LNCaP clone FGC (cell line): ENCODE measurements around the gene CYB5R3.
"Not testable (repeated sequence)": the region's sequence is repeated elsewhere in the genome, so short reads cannot be mapped to it uniquely, and the experiment has no call there.

Source experiments
- DNase-seq: peaks from one replicate; pipeline ENCODE4 v3.0.0-alpha.2; 2011; ENCODE audit warnings: low read depth
- H3K4me3 ChIP-seq: 2 replicates; pipeline ENCODE4 v1.5.1; 2011; ENCODE audit warnings: mild to moderate bottlenecking, low read depth, low read length, control low read depth
- TF ChIP-seq, protein P1 (sequence below): IDR thresholded peaks from 2 replicates; pipeline ENCODE4 v1.5.1; 2012; ENCODE audit warnings: mild to moderate bottlenecking; ENCODE audit not compliant: control insufficient read depth, insufficient read depth; ENCODE audit errors: extremely low read depth

CYB5R3 gene

GRCh38 chr22:42676059-42676607, 26.9 kb upstream of the CYB5R3 start:
- TF ChIP-seq, protein P1, sequence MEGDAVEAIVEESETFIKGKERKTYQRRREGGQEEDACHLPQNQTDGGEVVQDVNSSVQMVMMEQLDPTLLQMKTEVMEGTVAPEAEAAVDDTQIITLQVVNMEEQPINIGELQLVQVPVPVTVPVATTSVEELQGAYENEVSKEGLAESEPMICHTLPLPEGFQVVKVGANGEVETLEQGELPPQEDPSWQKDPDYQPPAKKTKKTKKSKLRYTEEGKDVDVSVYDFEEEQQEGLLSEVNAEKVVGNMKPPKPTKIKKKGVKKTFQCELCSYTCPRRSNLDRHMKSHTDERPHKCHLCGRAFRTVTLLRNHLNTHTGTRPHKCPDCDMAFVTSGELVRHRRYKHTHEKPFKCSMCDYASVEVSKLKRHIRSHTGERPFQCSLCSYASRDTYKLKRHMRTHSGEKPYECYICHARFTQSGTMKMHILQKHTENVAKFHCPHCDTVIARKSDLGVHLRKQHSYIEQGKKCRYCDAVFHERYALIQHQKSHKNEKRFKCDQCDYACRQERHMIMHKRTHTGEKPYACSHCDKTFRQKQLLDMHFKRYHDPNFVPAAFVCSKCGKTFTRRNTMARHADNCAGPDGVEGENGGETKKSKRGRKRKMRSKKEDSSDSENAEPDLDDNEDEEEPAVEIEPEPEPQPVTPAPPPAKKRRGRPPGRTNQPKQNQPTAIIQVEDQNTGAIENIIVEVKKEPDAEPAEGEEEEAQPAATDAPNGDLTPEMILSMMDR, result no peak
- no peak for DNase-seq
- no peak overlapping the region for H3K4me3 ChIP-seq

DNA sequence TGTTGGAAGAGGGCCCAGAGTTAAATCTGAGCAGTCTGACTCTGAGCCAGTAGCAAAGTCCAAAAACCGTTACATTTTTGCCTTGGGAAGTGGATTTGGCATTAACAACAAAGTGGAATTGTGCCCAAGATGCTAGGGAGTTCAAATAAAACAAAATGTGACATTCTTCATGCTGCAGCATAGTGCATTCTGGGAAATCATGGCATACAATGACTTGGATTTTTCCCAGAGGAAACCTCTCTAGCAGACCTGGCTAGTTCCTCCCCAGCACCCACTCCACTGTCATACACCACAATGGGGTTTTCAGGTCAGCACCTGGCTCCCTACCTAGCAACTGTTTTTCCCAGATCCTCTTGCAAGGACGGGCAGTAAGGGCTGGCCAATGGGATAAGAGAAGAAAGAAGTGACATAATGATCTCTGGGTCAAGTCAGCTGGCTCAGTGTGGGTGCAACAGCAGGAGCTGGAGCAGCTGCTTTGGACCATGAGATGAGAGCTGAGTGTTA, 24.8 kb upstream of the CYB5R3 start:
- H3K4me3 ChIP-seq, result no peak overlapping the region
- no peak for DNase-seq
- TF ChIP-seq, protein P1, result no peak

DNA sequence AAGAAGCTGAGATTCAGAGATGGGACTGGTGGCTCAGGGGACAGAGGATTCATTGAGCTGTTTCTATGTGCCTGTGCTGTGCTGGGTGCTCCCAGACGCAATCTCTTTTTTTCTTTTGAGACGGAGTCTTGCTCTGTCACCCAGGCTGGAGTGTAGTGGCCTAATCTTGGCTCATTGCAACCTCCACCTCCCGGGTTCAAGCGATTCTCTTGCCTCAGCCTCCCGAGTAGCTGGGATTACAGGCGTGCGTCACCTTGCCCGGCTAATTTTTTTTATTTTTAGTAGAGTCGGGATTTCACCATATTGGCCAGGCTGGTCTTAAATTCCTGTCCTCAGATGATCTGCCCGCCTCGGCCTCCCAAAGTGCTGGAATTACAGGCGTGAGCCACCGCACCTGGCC, 23.9 kb upstream of the CYB5R3 start:
- not testable (repeated sequence) for DNase-seq

DNA sequence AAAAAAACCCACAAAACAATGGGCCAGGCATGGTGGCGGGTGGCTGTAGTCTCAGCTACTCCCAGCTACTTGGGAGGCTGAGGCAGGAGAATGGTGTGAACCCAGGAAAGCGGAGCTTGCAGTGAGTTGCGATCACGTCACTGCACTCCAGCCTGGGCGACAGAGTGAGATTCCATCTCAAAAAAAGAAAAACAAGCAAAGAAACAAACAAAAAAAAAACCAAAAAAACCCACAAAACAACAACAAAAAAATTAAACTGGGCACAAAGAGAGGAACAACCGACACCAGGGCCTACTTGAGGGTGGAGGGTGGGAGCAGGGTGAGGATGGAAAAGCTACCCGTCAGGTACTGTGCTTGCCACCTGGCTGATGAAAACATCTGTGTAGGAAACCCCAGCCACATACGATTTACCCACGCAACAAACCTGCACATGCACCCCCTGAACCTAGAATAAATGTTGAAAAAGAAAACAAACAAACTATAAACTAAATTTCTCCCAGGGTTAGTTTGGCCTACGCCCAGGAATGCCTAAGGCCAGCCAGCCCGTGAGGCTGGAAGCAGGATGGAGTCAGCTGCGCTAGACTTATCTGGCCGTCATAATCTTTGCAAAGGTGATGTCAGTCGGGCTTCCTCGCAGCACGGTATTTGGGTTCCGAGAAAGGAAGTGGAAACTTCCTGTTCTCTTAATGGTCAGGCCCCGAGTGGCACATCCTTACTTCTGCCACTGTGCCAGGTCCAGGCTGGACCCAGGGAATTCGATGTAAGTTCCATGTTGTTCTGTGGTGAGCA, 21.9 kb upstream of the CYB5R3 start:
- H3K4me3 ChIP-seq, result no peak overlapping the region
- TF ChIP-seq, protein P1, result no peak
- no peak for DNase-seq

More for the DNA sequence above, 23.9 kb upstream of the CYB5R3 start:
- not testable (repeated sequence) for H3K4me3 ChIP-seq

- DNase-seq, result no peak
- TF ChIP-seq, protein P1, result no peak
- H3K4me3 ChIP-seq, result no peak overlapping the region
These were observed 20.9 kb upstream of the CYB5R3 start for GRCh38 chr22:42670046-42670445.

DNA sequence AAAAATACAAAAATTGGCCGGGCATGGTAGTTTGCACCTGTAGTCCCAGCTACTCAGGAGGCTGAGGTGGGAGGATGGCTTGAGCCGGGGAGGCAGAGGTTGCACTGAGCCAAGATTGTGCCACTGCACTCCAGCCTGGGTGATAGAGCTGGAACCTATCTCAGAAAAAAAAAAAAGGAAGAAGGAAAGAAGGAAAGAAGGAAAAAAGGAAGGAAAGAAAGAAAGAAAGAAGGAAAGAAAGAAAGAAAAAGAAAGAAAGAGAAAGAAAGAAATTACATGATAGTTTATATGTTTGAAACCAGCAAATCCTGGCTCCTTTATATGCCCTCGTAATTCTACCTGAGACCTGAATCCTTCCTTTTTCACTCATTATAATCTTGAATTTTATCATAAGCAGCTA, 17.2 kb upstream of the CYB5R3 start:
- not testable (repeated sequence) for DNase-seq, H3K4me3 ChIP-seq

- no peak for DNase-seq
- TF ChIP-seq, protein P1, result no peak
- H3K4me3 ChIP-seq, result no peak overlapping the region
These were observed 16.0 kb upstream of the CYB5R3 start for GRCh38 chr22:42664976-42665831.
